ENCODE results near the gene LMCD1. TPM values are rescaled to one million over a fixed set of nuclear protein-coding genes. Genes with fewer than 3 reads are reported as not detected.

The LMCD1 gene
- total RNA-seq (2014; rRNA removed; shearing (Covaris generic)) (0.47 and 5.8 TPM in 2 replicates), total RNA-seq (2022) (not detected in 2 replicates), Bru-seq, nascent RNA (percentile 4 among the genes with signal in this experiment), BruChase-seq, experiment 1, labeled RNA remaining after a 6-hour chase (percentile 4 among the genes with signal in this experiment), BruChase-seq, experiment 2, labeled RNA remaining after a 2-hour chase (percentile 4 among the genes with signal in this experiment)
- long read RNA-seq: 0 reads

- BruUV-seq (replicated peaks): no TSS peak
- no peaks in the 10 kb centered on the region for H3K9me3 ChIP-seq (ENCODE audit: low read length)
- peaks cover 45% of the 10 kb centered on the region for H3K4me1 ChIP-seq (ENCODE audit: insufficient read depth, low read length, poor library complexity, severe bottlenecking)
- intact Hi-C loops (cut with micrococcal nuclease; ENCODE audit: unreplicated experiment): no loop called here
- H3K79me2 ChIP-seq (ENCODE audit: insufficient read depth, low read depth, low read length): no peaks in the 10 kb centered on the region
- peak within 1 kb of the TSS; percentile 62 for H3K4me2 ChIP-seq (ENCODE audit: low read length)
- peak within 1 kb of the TSS; percentile 94 for H2AFZ ChIP-seq (ENCODE audit: low read length)
- ChIA-PET POLR2A (interaction anchor here (1.0 kb wide), 1 partner anchor 18 kb away, joined by 3 read pairs; no protein-coding TSS in a partner anchor), CTCF (ENCODE audit: unreplicated experiment) (no interaction called here)
- H3K36me3 ChIP-seq (ENCODE audit: insufficient read depth, low read length): no peaks in the 10 kb centered on the region
- H3K9me2 ChIP-seq (ENCODE audit: insufficient read depth, low read length): no peaks in the 10 kb centered on the region
- DNase-seq (ENCODE audit: low spot score): peak; percentile 56
- no peak within 1 kb of the TSS for H3K27ac ChIP-seq (ENCODE audit: low read depth, low read length, poor library complexity, severe bottlenecking)
- no peaks in the 10 kb centered on the region for H4K20me1 ChIP-seq (ENCODE audit: insufficient read depth, low read length)
- TF ChIP-seq CTCF (conservative IDR thresholded peaks at IDR 0.05; ENCODE audit: low read length) (no peak), EZH2phosphoT487 (IDR thresholded peaks at IDR 0.05; ENCODE audit: borderline replicate concordance, low read depth, low read length) (no peak)
- H3K4me3 ChIP-seq (ENCODE audit: low read depth, low read length, poor library complexity, severe bottlenecking): peak within 1 kb of the TSS; percentile 65
These were observed at the start of gene LMCD1 for GRCh38 chr3:8501371-8502131. Gene LMCD1, plus strand, starts transcription at chr3:8501823. Its CDS starts 116 bp downstream, at chr3:8501939.

- no peaks in the 10 kb centered on the region for H3K9me3 ChIP-seq (ENCODE audit: low read length)
- ChIA-PET CTCF (ENCODE audit: unreplicated experiment) (no interaction called here), POLR2A (interaction anchor here (0.6 kb wide), 1 partner anchor 1006 kb away, joined by 7 read pairs; no protein-coding TSS in a partner anchor)
- H3K27ac ChIP-seq (ENCODE audit: low read depth, low read length, poor library complexity, severe bottlenecking): no peak overlapping the region
- no peak overlapping the region for H2AFZ ChIP-seq (ENCODE audit: low read length)
- DNase-seq (ENCODE audit: low spot score): no peak
- no peaks in the 10 kb centered on the region for H4K20me1 ChIP-seq (ENCODE audit: insufficient read depth, low read length)
- H3K36me3 ChIP-seq (ENCODE audit: insufficient read depth, low read length): no peaks in the 10 kb centered on the region
- H3K9me2 ChIP-seq (ENCODE audit: insufficient read depth, low read length): no peaks in the 10 kb centered on the region
- H3K79me2 ChIP-seq (ENCODE audit: insufficient read depth, low read depth, low read length): no peaks in the 10 kb centered on the region
- intact Hi-C loops (cut with micrococcal nuclease; ENCODE audit: unreplicated experiment): no loop called here
- no peaks in the 10 kb centered on the region for H3K4me1 ChIP-seq (ENCODE audit: insufficient read depth, low read length, poor library complexity, severe bottlenecking)
- H3K4me3 ChIP-seq (ENCODE audit: low read depth, low read length, poor library complexity, severe bottlenecking): no peak overlapping the region
- H3K4me2 ChIP-seq (ENCODE audit: low read length): no peak overlapping the region
- TF ChIP-seq CTCF (conservative IDR thresholded peaks at IDR 0.05; ENCODE audit: low read length) (no peak), EZH2phosphoT487 (IDR thresholded peaks at IDR 0.05; ENCODE audit: borderline replicate concordance, low read depth, low read length) (no peak)
- no TSS peak for BruUV-seq (replicated peaks)
These were observed 49.5 kb upstream of the LMCD1 start for GRCh38 chr3:8452112-8452511.

GRCh38 chr3:8453153-8453552 lies 48.5 kb upstream of the LMCD1 start:
- TF ChIP-seq EZH2phosphoT487 (IDR thresholded peaks at IDR 0.05; ENCODE audit: borderline replicate concordance, low read depth, low read length) (no peak), CTCF (conservative IDR thresholded peaks at IDR 0.05; ENCODE audit: low read length) (no peak)
- Histone ChIP-seq H4K20me1 (ENCODE audit: insufficient read depth, low read length) (no peaks in the 10 kb centered on the region), H2AFZ (ENCODE audit: low read length) (no peak overlapping the region), H3K4me3 (ENCODE audit: low read depth, low read length, poor library complexity, severe bottlenecking) (no peak overlapping the region), H3K4me2 (ENCODE audit: low read length) (no peak overlapping the region), H3K9me3 (ENCODE audit: low read length) (no peaks in the 10 kb centered on the region), H3K27ac (ENCODE audit: low read depth, low read length, poor library complexity, severe bottlenecking) (no peak overlapping the region), H3K79me2 (ENCODE audit: insufficient read depth, low read depth, low read length) (no peaks in the 10 kb centered on the region), H3K36me3 (ENCODE audit: insufficient read depth, low read length) (no peaks in the 10 kb centered on the region), H3K9me2 (ENCODE audit: insufficient read depth, low read length) (no peaks in the 10 kb centered on the region), H3K4me1 (ENCODE audit: insufficient read depth, low read length, poor library complexity, severe bottlenecking) (no peaks in the 10 kb centered on the region)
- ChIA-PET POLR2A (no interaction called here), CTCF (ENCODE audit: unreplicated experiment) (no interaction called here)
- intact Hi-C loops (cut with micrococcal nuclease; ENCODE audit: unreplicated experiment): no loop called here
- DNase-seq (ENCODE audit: low spot score): no peak
- no TSS peak for BruUV-seq (replicated peaks)
